GM18909 (cell line): ENCODE measurements around the gene USE1.

Experiments
- ATAC-seq: cut with Tn5 transposase; IDR thresholded peaks from one replicate; pipeline ENCODE4 v1.9.1; 2021; ENCODE audit warnings: mild to moderate bottlenecking; ENCODE audit not compliant: unreplicated experiment, poor library complexity

Gene USE1

GRCh38 chr19:17202713-17203112 is 12.4 kb upstream of the USE1 start:
- ATAC-seq: no peak

GRCh38 chr19:17205237-17206140 is 9.7 kb upstream of the USE1 start:
- no peak for ATAC-seq

GRCh38 chr19:17206736-17207581 is 8.2 kb upstream of the USE1 start:
- ATAC-seq: no peak

GRCh38 chr19:17209126-17210036 is 5.8 kb upstream of the USE1 start:
- ATAC-seq: no peak

- no peak for ATAC-seq
Measured at GRCh38 chr19:17210296-17210695, 4.9 kb upstream of the USE1 start.

- no peak for ATAC-seq
Measured at GRCh38 chr19:17211547-17212446, 3.4 kb upstream of the USE1 start.

GRCh38 chr19:17213334-17213733 is 1.8 kb upstream of the USE1 start:
- ATAC-seq: no peak

- no peak for ATAC-seq
Measured at GRCh38 chr19:17214508-17215126, 540 bp upstream of the USE1 start.

- no peak for ATAC-seq
Measured at GRCh38 chr19:17216058-17216670, 1.0 kb downstream of the USE1 start.

- ATAC-seq: no peak
Measured at GRCh38 chr19:17219286-17219685, 4.1 kb downstream of the USE1 start.

GRCh38 chr19:17220207-17220758 is 5.1 kb downstream of the USE1 start:
- ATAC-seq: no peak

GRCh38 chr19:17225053-17225452 is 9.9 kb downstream of the USE1 start:
- no peak for ATAC-seq

- peak; percentile 90 for ATAC-seq
Measured at GRCh38 chr19:17226002-17226933, 11.1 kb downstream of the USE1 start, which contains the start of gene OCEL1. Gene OCEL1 (plus strand): TSS chr19:17226226. CDS start chr19:17226248, 22 bp downstream.

GRCh38 chr19:17227798-17228367 is 12.7 kb downstream of the USE1 start:
- ATAC-seq: no peak

- no peak for ATAC-seq
Measured at GRCh38 chr19:17229890-17230289, 14.7 kb downstream of the USE1 start.

- no peak for ATAC-seq
Measured at GRCh38 chr19:17232258-17232657, 17.1 kb downstream of the USE1 start.

- peak; percentile 41 for ATAC-seq
Measured at GRCh38 chr19:17234911-17235299, 19.7 kb downstream of the USE1 start.
